HG02588 (cell line): ENCODE measurements around the gene IL6.
A peak's percentile ranks its signal among the peaks of the same experiment; 100 is the strongest.
"Not testable (repeated sequence)": the region's sequence is repeated elsewhere in the genome, so short reads cannot be mapped to it uniquely, and the experiment has no call there.

Experiments
- ATAC-seq: cut with Tn5 transposase; IDR thresholded peaks from one replicate; pipeline ENCODE4 v1.9.1; 2021; ENCODE audit warnings: mild to moderate bottlenecking, moderate library complexity; ENCODE audit not compliant: unreplicated experiment

The IL6 gene

DNA sequence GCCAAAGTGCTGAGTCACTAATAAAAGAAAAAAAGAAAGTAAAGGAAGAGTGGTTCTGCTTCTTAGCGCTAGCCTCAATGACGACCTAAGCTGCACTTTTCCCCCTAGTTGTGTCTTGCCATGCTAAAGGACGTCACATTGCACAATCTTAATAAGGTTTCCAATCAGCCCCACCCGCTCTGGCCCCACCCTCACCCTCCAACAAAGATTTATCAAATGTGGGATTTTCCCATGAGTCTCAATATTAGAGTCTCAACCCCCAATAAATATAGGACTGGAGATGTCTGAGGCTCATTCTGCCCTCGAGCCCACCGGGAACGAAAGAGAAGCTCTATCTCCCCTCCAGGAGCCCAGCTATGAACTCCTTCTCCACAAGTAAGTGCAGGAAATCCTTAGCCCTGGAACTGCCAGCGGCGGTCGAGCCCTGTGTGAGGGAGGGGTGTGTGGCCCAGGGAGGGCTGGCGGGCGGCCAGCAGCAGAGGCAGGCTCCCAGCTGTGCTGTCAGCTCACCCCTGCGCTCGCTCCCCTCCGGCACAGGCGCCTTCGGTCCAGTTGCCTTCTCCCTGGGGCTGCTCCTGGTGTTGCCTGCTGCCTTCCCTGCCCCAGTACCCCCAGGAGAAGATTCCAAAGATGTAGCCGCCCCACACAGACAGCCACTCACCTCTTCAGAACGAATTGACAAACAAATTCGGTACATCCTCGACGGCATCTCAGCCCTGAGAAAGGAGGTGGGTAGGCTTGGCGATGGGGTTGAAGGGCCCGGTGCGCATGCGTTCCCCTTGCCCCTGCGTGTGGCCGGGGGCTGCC, at the start of gene IL6:
TSS of gene IL6 (plus strand) at position 294 of the 807 bp plus-strand sequence. CDS start at position 357, 63 bp downstream.
- ATAC-seq = no peak

DNA sequence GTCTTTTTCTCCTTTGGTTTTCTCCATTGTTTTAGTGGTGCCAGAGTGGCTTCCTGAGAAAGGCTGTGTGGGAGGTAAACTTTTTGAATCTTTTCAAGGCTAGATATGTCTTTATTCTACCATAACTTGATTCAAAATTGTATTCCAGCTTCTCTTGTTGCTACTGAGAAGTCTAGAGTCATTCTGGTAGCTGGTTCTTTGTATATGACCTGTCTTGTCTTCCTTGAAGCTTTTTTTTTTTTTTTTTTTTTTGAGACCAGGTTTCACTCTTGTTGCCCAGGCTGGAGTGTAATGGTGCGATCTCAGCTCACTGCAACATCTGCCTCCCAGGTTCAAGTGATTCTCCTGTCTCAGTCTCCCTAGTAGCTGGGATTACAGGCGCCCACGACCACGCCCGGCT, 49.7 kb upstream of the IL6 start:
- ATAC-seq = not testable (repeated sequence)

DNA sequence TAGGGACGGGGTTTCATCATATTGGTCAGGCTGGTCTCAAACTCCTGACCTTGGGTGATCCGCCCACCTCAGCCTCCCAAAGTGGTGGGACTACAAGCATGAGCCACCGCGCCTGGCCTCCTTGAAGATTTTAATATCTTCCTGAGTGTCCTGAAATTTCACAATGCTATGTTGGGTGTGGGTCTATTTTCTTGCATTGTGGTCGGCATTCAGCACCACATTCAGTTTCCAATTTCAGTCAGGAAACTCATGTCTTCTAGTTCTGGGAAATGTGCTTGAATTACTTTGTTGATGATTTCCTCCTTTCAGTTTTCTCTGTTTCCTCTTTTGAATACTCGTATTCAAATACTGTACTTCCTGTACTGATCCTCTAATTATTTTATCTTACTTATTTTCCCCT, 49.3 kb upstream of the IL6 start:
- ATAC-seq = no peak

DNA sequence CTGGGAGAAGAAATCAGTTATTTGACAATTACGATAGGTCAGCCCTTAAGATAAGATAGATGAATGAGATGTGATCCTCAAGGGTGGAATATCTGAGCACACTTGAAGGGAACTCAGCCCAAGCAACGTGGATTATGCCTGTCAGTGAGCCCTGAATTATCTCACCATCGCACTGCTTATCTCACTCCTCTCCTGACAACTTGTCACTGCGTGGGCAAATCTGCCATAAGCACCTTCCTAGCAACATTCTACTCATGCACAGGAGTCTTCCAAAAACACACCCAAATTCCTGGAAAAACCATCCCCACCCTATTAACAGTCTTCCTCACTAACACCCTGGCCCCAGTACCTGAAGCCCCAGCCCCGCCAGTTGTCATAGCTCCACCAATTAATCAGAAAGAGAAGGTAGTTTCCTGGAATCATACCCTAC, 46.5 kb upstream of the IL6 start:
- no peak for ATAC-seq

DNA sequence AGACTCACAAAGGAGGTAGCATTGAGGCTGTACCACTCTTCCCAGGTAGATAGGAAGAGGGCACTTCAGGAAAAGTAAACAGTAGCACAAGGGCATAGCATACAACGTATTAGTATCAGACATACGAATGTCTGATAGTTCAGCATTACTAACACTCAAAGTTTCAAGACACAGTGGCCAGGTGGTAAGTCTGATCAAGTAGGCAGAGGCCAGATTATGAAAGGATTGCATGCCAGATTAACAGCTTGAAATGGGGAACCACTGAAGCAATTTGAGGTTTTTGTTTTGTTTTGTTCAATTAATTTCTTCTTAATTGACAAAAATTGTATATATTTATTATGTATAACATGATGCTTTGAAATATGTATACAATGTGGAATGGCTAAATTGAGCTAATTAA, 45.7 kb upstream of the IL6 start:
- no peak for ATAC-seq

DNA sequence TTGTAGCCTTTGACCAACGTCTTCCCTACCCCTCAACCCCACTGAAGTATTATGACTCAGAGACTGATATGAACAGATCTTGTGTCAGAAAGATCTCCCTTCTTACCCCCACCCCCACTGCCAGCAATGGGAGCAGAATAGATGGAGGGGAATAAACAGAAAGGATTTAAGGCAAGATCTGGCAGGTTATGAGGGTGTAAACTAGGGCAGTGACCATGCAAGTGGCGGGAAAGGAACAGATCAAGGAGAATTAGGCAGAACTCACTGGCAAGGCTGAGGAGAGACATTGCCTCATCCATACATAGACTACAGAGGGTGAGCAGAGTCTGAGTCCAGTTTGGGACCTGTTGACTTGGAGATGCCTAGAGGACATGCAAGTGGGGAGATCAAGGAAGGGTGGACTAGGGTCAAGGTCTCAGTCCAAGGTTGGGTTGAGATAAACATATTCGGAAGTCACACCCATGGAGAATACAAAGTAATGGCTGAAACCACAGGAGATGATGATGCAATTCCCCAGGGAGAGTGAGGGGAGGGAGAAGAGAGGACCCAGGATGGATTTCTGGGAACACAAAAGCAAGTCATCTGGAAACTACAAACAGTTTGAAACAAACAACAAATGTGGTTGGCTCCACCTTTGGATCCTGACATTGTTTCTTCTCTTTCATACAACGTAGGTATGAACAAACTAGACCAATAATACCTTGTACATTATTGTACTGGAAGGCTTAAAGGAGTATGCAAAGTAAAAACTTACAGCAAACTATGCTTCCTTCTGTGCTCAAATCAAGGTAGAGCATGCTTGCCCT, 44.9 kb upstream of the IL6 start:
- no peak for ATAC-seq

DNA sequence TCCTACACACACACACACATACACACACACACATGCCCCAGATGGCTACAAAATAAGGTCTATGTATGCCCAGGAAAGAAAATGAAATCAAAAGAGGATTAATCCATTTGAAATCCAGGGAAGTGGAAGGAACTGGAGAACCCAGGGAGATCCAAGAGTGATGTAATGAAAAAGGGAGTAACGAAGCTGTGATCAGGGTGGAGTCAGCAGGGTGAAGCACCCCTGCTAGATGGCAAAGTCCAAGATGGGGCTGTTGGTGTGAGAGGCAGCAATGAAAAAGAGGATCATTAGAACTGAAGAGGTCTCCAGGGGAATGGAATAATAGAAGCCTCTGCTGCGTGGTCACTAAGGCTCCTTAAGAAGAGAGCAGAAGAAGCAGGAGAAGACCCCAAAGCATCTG, 43.6 kb upstream of the IL6 start:
- no peak for ATAC-seq

DNA sequence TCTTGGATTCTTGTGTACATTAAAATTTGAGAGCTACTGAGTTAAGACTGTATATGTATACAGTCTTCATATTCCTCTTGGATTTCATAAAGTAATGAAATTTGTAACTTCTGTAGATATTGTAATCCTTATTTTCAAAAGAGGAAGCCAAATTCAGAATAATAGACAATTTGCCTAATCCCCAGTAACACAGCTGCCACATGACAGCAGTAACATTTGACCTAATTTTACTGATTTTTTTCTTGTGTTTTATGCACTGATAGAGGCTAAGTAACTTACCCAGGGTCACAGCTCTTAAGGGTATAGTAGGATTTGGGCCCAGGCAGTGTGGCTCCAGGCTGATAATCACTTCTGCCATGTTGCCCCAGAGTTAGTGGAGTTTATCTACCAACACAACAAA, 40.4 kb upstream of the IL6 start:
- ATAC-seq = no peak

DNA sequence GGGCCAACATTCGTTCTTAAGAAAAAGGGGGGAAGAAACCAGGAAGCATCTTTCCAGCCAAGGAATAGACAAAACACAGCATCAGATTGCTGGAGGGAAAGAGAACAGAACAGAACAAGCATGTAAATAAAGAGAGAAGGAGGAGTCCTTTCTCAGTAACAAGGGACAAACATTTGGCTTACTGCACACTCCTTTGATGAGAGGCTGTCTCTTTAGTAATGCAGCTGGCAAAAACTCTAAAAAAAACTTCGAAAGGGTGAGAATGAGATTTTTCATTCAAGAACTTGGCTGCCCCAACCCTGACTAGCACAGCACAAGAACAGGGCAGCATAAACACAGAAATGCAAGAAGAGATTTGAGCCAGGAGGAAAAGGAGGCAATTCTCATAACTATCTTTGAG, 38.9 kb upstream of the IL6 start:
- no peak for ATAC-seq

DNA sequence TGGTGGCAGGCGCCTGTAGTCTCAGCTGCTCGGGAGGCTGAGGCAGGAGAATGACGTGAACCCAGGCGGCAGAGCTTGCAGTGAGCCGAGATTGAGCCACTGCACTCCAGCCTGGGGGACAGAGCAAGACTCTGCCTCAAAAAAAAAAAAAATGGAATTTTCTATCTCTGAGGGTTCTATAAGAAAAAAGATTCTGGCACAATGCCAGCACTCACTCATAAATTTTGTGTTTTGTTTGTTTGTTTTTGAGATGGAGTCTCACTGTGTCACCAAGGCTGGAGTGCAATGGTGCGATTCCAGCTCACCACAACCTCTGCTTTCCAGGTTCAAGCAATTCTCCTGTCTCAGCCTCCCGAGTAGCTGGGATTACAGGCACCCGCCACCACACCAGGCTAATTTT, 38.1 kb upstream of the IL6 start:
- not testable (repeated sequence) for ATAC-seq

DNA sequence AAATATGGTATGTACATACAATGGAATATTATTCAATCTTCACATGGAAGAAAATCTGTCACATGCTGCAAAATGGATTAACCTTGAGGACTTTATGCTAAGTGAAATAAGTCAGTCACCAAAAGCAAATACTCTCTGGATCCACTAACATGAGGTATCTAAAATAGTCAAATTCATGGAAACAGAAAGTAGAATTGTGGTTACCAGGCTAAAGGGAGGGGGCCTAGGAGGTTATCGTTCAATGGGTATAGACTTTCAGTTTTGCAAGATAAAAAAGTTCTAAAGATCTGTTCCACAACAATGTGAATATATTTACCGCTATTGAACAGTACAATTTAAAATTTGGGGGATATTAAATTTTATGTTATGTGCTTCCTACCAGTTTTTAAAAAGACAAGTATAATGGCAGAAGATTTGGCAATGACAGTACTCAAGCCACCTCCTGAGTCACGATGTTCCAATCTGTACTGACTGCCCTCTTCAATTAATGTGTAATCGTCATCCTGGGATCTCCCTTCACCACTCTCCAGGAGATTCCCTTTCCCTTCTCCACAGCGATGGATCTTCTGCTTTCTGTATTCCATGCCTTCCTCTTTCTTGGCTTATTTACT, 32.3 kb upstream of the IL6 start:
- ATAC-seq = no peak

DNA sequence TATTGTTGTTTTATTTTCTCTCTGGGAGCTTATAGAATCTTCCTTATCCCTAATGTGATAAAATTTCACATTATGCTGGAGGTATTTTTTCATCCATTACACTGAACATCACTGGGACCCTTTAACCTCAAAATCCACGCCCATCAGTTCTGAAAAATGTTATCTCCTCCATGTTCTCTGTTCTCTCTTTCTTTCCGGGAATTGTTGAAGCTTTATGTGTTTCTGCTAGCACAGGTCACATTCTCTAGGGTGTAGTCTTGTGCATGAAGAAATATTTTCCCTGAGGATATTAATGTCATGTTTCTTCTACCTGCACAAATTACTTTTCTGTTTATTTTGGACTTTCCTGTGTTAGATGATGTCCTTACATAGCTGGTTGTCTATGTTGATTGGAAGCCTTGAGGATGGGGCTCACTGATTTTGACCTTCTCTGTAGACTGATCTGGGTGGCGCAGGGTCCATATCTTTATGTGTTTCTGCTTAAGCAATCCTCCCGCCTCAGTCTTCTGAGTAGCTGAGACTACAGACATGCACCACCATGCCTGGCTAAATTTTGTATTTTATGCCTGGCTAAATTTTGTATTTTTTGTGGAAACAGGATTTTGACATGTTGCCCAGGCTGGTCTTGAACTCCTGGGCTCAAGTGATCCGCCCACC, 31.4 kb upstream of the IL6 start:
- ATAC-seq = no peak

DNA sequence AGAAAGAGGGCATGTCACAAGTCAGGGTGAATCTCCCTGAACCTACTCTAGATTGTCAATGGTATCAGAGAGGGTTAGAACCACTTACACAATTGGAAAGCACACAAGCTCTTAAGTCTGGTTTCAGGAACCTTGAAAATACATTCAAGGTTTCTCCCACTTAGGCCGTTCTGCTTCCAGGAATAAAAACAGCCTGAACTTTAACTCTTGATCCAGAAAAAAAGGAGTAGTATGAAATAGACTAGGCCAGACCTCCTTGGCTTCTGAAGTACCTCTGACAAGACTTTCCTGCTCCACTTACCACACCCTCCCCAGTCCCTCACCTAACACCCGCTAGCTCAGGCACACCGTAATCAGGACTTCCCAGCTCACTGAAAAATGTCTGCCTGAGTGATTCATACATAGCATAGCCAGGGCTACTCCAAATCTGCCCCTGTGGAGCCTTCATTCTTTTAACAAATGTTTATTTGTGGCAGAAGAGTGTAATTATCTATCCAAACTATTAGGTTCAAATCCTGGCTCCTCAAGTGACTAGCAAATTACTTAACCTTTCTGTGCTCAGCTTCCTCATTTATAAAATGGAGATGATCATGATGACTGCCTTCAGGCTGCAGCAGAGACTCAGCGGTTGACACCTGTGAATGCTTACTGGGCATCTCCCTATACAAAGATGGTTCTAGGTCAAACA, 30.3 kb upstream of the IL6 start:
- no peak for ATAC-seq

DNA sequence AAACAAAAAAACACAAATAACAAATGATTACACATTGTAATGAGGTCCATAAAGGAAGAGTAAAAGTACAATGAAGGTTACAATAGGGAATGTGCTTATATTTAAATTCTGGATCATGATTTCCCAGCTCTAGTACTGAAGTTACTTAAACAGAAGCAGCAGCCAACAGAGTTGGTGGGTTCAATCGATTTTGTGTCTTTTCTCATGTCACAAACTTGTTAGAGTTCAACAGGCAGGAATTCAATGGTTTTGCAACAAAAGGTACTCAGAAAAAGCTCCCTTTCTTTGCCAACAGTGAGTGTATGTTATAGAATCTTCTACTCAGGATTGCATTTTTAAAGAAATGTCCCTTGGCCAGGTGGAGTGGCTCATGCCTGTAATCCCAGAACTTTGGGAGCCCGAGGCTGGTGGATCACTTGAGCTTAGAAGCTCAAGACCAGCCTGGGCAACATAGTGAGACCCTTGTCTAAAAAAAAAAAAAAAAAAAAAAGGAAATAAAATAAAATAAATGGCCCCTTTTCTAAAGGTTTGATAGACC, 29.6 kb upstream of the IL6 start:
- ATAC-seq = no peak

DNA sequence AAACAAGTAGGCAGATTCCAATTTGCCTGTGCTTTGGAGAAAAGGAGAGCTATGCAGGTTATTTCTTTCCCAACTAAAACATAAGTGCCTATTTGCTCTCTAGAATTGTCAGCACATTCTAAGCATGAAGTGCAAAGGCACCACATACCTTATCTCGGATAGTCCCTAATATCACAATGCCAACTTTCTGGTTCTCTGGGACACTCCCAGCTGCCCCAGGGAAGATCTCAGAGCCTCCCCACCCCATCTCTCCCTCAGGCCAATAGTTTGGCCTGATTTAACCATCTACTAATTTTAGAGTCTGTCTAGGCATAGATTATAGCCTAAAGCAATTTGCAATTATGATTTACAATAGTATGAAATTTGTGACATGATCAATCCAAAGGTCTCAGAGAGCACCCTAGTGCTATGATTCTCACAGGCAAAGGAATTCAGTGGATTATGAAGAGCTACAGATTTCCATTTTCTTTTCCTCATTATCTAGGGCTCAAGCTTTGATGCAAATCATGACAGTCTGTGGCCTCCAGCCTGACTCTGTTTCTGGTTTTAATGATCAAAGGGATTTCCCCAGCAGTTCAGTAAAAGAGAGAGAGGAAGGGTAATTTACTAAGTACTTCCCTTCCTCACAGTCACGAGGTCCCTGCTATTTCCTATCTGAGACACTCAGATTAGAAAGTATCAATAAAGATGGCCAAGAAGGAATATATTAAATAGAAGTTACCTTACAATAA, 29.0 kb upstream of the IL6 start:
- ATAC-seq = peak; percentile 81

DNA sequence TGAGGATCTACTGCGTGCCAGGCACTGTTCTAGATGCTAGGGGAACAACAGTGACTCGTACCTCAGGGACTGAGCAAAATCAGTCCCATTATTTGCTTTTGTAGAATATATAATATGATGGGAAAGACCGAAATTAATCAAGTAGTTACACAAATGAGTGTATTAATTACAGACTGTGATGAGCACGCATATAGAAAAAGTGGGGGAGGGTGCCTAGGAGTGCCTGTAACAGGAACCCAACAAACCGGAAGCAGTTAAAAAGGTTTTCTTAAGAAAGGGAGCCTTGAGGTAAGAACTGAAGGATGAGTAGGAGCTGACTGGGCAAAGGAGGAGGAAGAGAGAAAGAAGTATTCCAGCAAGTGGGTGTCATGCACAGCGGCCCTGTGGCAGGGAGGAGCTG, 28.2 kb upstream of the IL6 start:
- ATAC-seq = no peak

DNA sequence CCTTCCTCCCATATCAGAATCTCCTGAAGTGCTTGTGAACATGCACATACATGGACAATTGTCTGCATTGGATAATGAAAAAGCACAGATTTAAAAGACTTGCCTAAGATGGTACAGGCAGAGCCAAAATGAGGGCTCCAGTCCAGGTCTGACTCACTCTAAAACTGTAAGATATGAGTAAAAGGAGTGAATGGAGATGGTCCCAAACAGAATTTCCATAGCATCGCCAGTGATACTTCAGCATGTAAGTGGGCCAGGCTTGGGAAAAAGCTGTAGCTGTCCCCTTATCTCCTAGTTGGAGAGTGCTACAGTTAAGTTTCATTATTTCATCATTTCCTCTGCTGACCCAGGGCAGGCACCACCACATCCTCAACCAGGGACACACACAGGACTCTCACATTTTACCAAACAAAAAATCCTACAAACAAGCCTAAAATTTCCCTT, 26.4 kb upstream of the IL6 start:
- ATAC-seq = no peak

DNA sequence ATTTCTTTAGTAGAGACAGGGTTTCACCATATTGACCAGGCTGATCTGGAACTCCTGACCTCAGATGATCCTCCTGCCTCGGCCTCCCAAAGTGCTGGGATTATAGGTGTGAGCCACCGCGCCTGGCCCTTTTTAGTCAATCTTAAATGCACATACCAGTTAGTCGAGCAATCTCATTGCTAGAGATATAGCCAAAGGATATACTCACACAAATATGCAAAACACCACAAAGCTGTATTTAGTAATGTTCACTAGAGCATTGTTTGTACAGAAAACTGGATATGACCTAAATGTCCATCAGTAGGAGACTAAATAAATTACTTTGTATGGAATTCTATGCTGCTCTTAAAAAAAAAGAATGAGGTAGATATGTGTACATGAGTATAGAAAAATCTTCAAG, 24.5 kb upstream of the IL6 start:
- ATAC-seq = no peak

DNA sequence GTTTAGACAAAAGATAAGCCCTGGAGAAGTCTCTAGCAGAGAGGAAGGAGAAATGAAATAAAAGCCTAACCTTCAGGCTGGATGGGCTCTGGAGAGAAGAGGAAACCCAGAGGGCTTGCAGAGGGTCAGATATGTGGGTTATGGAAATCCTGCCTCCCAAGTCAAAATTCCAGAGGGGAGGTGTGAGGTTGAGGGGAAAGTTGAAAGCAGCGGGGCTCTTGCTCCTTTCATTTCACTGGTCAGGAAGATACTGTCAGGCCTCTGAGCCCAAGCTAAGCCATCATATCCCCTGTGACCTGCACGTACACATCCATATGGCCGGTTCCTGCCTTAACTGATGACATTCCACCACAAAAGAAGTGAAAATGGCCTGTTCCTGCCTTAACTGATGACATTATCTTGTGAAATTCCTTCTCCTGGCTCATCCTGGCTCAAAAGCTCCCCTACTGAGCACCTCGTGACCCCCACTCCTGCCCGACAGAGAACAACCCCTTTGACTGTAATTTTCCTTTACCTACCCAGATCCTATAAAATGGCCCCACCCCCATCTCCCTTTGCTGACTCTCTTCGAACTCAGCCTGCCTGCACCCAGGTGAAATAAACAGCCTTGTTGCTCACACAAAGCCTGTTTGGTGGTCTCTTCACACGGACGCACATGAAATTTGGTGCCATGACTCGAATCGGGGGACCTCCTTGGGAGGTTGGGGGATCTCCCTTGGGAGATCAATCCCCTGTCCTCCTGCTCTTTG, 23.7 kb upstream of the IL6 start:
- ATAC-seq = not testable (repeated sequence)
